Measurements from ENCODE around the gene MRPL55. TPM values are rescaled to one million over a fixed set of nuclear protein-coding genes. Genes with fewer than 3 reads are reported as not detected.

MRPL55 gene
- total and polyA plus RNA-seq, 2 of the 13 experiments (the other 11 are each of a cell fraction or from before 2014, with no cell fraction given) = 58.6 to 92.9 TPM

GRCh38 chr1:228083871-228084278, 25.2 kb downstream of the MRPL55 start (continued):
- TF ChIP-seq CSRNP1 (CRISPR knock-in tag; IDR thresholded peaks at IDR 0.05) (no peak), ELF4 (CRISPR knock-in tag; IDR thresholded peaks at IDR 0.05; ENCODE audit: borderline replicate concordance) (no peak), ZNF101 (CRISPR knock-in tag; IDR thresholded peaks at IDR 0.05; ENCODE audit: borderline replicate concordance, low read depth) (no peak), ZNF281 (CRISPR knock-in tag; IDR thresholded peaks at IDR 0.05; ENCODE audit: borderline replicate concordance) (no peak), HHEX (CRISPR knock-in tag; IDR thresholded peaks at IDR 0.05) (no peak), ZNF546 (CRISPR knock-in tag; conservative IDR thresholded peaks at IDR 0.05) (no peak), MAFK (conservative IDR thresholded peaks at IDR 0.05 in 1 of 2, IDR thresholded peaks at IDR 0.05 in 1 of 2; ENCODE audit: low read length in 2 of 2) (peak; percentile 2 to 5; a peak in 1 of 4 replicates), FOXK2 (IDR thresholded peaks at IDR 0.05) (no peak), ZFP36 (IDR thresholded peaks at IDR 0.05; ENCODE audit: borderline replicate concordance, low read depth, low read length, partially characterized antibody) (no peak), CENPBD1 (CRISPR knock-in tag; IDR thresholded peaks at IDR 0.05; ENCODE audit: borderline replicate concordance, low read depth) (no peak), TFAP4 (IDR thresholded peaks at IDR 0.05; ENCODE audit: borderline replicate concordance, low read depth) (no peak), ZBTB37 (CRISPR knock-in tag; IDR thresholded peaks at IDR 0.05) (no peak), SP1 (IDR thresholded peaks at IDR 0.05) (no peak), SP1 (CRISPR knock-in tag; IDR thresholded peaks at IDR 0.05) (no peak)
- TF ChIP-seq, protein P1, sequence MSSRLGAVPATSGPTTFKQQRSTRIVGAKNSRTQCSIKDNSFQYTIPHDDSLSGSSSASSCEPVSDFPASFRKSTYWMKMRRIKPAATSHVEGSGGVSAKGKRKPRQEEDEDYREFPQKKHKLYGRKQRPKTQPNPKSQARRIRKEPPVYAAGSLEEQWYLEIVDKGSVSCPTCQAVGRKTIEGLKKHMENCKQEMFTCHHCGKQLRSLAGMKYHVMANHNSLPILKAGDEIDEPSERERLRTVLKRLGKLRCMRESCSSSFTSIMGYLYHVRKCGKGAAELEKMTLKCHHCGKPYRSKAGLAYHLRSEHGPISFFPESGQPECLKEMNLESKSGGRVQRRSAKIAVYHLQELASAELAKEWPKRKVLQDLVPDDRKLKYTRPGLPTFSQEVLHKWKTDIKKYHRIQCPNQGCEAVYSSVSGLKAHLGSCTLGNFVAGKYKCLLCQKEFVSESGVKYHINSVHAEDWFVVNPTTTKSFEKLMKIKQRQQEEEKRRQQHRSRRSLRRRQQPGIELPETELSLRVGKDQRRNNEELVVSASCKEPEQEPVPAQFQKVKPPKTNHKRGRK (CRISPR knock-in tag; IDR thresholded peaks at IDR 0.05) = no peak
- TF ChIP-seq, protein P2, sequence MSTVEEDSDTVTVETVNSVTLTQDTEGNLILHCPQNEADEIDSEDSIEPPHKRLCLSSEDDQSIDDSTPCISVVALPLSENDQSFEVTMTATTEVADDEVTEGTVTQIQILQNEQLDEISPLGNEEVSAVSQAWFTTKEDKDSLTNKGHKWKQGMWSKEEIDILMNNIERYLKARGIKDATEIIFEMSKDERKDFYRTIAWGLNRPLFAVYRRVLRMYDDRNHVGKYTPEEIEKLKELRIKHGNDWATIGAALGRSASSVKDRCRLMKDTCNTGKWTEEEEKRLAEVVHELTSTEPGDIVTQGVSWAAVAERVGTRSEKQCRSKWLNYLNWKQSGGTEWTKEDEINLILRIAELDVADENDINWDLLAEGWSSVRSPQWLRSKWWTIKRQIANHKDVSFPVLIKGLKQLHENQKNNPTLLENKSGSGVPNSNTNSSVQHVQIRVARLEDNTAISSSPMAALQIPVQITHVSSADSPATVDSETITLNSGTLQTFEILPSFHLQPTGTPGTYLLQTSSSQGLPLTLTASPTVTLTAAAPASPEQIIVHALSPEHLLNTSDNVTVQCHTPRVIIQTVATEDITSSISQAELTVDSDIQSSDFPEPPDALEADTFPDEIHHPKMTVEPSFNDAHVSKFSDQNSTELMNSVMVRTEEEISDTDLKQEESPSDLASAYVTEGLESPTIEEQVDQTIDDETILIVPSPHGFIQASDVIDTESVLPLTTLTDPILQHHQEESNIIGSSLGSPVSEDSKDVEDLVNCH (CRISPR knock-in tag; IDR thresholded peaks at IDR 0.05) = no peak
- TF ChIP-seq, protein P3, sequence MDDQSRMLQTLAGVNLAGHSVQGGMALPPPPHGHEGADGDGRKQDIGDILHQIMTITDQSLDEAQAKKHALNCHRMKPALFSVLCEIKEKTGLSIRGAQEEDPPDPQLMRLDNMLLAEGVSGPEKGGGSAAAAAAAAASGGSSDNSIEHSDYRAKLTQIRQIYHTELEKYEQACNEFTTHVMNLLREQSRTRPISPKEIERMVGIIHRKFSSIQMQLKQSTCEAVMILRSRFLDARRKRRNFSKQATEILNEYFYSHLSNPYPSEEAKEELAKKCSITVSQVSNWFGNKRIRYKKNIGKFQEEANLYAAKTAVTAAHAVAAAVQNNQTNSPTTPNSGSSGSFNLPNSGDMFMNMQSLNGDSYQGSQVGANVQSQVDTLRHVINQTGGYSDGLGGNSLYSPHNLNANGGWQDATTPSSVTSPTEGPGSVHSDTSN (CRISPR knock-in tag; IDR thresholded peaks at IDR 0.05; ENCODE audit: borderline replicate concordance) = no peak

Measured in HepG2 (cell line).